ENCODE measurements around the gene MMP24OS.
A peak's percentile ranks its signal among the peaks of the same experiment; 100 is the strongest.

GRCh38 chr20:35284267-35284991 lies 6.5 kb upstream of the MMP24OS start, which contains the start of gene EIF6:
- TF ChIP-seq CTCF (IDR thresholded peaks at IDR 0.05), result no peak
- TF ChIP-seq POLR2A (IDR thresholded peaks at IDR 0.05), result no peak
- TF ChIP-seq POLR2AphosphoS5 (IDR thresholded peaks at IDR 0.05), result peak in 2 of 3 donors; percentile 68 to 75
